Bronchial epithelial cell (primary cell): ENCODE results near the gene GSS. TPM values are rescaled to one million over a fixed set of nuclear protein-coding genes. Genes with fewer than 3 reads are reported as not detected.

Source experiments
- DNase-seq: peaks from one replicate; pipeline ENCODE4 v3.0.0-alpha.2; 2010; ENCODE audit warnings: low read depth
- FAIRE-seq: peaks from 2 replicates; lab custom pipeline; 2011; peaks lifted over from hg19 to GRCh38; lab: Jason Lieb, UNC
- H3K27me3 ChIP-seq: 2 replicates; pipeline ENCODE4 v1.5.1; 2011; ENCODE audit warnings: low read length; ENCODE audit not compliant: control insufficient read depth, insufficient read depth
- H3K36me3 ChIP-seq: 2 replicates; pipeline ENCODE4 v1.5.1; 2011; ENCODE audit warnings: low read length; ENCODE audit not compliant: control insufficient read depth, insufficient read depth
- H3K4me3 ChIP-seq: 2 replicates; pipeline ENCODE4 v1.5.1; 2011; ENCODE audit warnings: mild to moderate bottlenecking, low read depth, low read length, control low read depth
- CTCF ChIP-seq: IDR thresholded peaks from 2 replicates; pipeline ENCODE4 v1.5.1; 2011; ENCODE audit warnings: mild to moderate bottlenecking, moderate library complexity, low read length, control low read depth, inconsistent platforms; ENCODE audit not compliant: insufficient read depth, severe bottlenecking
- total RNA-seq: library from RNA; depleted of rRNA; stranded (reverse); fragments of >200 nt; gene quantifications from 2 replicates; pipeline ENCODE4 v1.2.1, GENCODE V29; 2014

The GSS gene
- total RNA-seq, 1 donor from 2014 or later, result 105 TPM

GRCh38 chr20:34945315-34946077 is 10.1 kb downstream of the GSS start:
- FAIRE-seq, result no peak
- no peaks in the 10 kb centered on the region for H3K27me3 ChIP-seq
- no peak for TF ChIP-seq CTCF
- no peak overlapping the region for H3K4me3 ChIP-seq
- H3K36me3 ChIP-seq, result peaks cover 18% of the 10 kb centered on the region
- peak; percentile 49 for DNase-seq

GRCh38 chr20:34943808-34944567 is 11.6 kb downstream of the GSS start:
- no peak for FAIRE-seq
- H3K36me3 ChIP-seq, result peaks cover 19% of the 10 kb centered on the region
- H3K27me3 ChIP-seq, result no peaks in the 10 kb centered on the region
- DNase-seq, result peak; percentile 96
- TF ChIP-seq CTCF, result no peak
- H3K4me3 ChIP-seq, result no peak overlapping the region

GRCh38 chr20:34942301-34942700 is 13.3 kb downstream of the GSS start:
- no peak for TF ChIP-seq CTCF
- peaks cover 26% of the 10 kb centered on the region for H3K36me3 ChIP-seq
- no peaks in the 10 kb centered on the region for H3K27me3 ChIP-seq
- H3K4me3 ChIP-seq, result no peak overlapping the region
- DNase-seq (no peak), FAIRE-seq (no peak)

GRCh38 chr20:34941226-34941625 is 14.4 kb downstream of the GSS start:
- peaks cover 27% of the 10 kb centered on the region for H3K36me3 ChIP-seq

GRCh38 chr20:34940081-34940481 is 15.5 kb downstream of the GSS start:
- FAIRE-seq, result no peak
- no peaks in the 10 kb centered on the region for H3K27me3 ChIP-seq
- no peak overlapping the region for H3K4me3 ChIP-seq
- DNase-seq, result no peak
- H3K36me3 ChIP-seq, result peaks cover 28% of the 10 kb centered on the region
- TF ChIP-seq CTCF, result no peak

More at GRCh38 chr20:34941226-34941625, 14.4 kb downstream of the GSS start:
- no peak for TF ChIP-seq CTCF
- no peak for FAIRE-seq
- DNase-seq, result peak; percentile 45
- Histone ChIP-seq H3K4me3 (no peak overlapping the region), H3K27me3 (no peaks in the 10 kb centered on the region)
